H1 (cell line): ENCODE measurements around the gene OAT. TPM values are rescaled to one million over a fixed set of nuclear protein-coding genes. Genes with fewer than 3 reads are reported as not detected.

ENCODE experiments used
- BRCA1 ChIP-seq: IDR thresholded peaks from 2 replicates; pipeline ENCODE4 v1.6.1; 2012; ENCODE audit warnings: low read depth, low read length, improper control_type of control experiment
- CHD7 ChIP-seq: fragments of 300-600 bp; sonication (generic); IDR thresholded peaks from 2 replicates; pipeline ENCODE4 v1.7.1; 2012; ENCODE audit warnings: low read length, moderate library complexity, mild to moderate bottlenecking, inconsistent platforms; ENCODE audit not compliant: insufficient replicate concordance
- KDM4A ChIP-seq: IDR thresholded peaks from one replicate; pipeline ENCODE4 v1.7.1; 2012; ENCODE audit warnings: low read depth, mild to moderate bottlenecking, moderate library complexity, low read length, inconsistent platforms; ENCODE audit not compliant: severe bottlenecking
- TAF7 ChIP-seq: optimal IDR thresholded peaks from 2 replicates; pipeline ENCODE3; 2011; ENCODE audit warnings: low read depth, mild to moderate bottlenecking, inconsistent platforms, low read length, moderate library complexity, borderline replicate concordance
- TBP ChIP-seq: IDR thresholded peaks from 2 replicates; pipeline ENCODE4 v1.6.1; 2011; ENCODE audit warnings: low read depth, low read length, improper control_type of control experiment
- YY1 ChIP-seq: IDR thresholded peaks from 2 replicates; pipeline ENCODE4 v1.6.1; 2011; ENCODE audit warnings: low read depth, mild to moderate bottlenecking, low read length
- polyA plus RNA-seq, 7 experiments: library from polyadenylated mRNA; depleted of rRNA in 3 of 7; stranded (reverse) in 5 of 7; unstranded in 2 of 7; fragments of >200 nt in 5 of 7; fragments of 200-250 nt in 2 of 7; gene quantifications; 1 replicate in 5 of 7; 2 replicates in 1 of 7; 4 replicates in 1 of 7; pipeline versions ENCODE4 v1.2.1 to v1.2.3, GENCODE V29; 2011 to 2013; ENCODE audit warnings: missing spikeins in 2 of 7, mixed read lengths in 2 of 7
- total RNA-seq: library from RNA; stranded (reverse); fragmentation: NEBNext Ultra II Directional; extraction: Animal tissue kit (Norgen Biotek cat#: 25700); gene quantifications from 2 replicates; pipeline ENCODE4 v1.2.1, GENCODE V29; 2021

The OAT gene
- total and polyA plus RNA-seq, 2 of the 8 experiments (the other 6 are each of a cell fraction or from before 2014, with no cell fraction given): 67.8 to 121 TPM

- no peak for TF ChIP-seq CHD7
- no peak for TF ChIP-seq TAF7
- TF ChIP-seq BRCA1: no peak
- no peak for TF ChIP-seq KDM4A
- no peak for TF ChIP-seq YY1
- TF ChIP-seq TBP: no peak
- TF ChIP-seq, all 59 proteins: peak for 0
Measured at GRCh38 chr10:124357561-124357885, 61.2 kb downstream of the OAT start (continued).
